Gastrocnemius medialis (tissue), 4 donors: ENCODE results near the gene ATP13A3.

Source experiments
- CTCF ChIP-seq, 5 experiments: fragments of 450-650 bp in 3 of 5; fragments of 200-600 bp in 2 of 5; sonication (generic) in 2 of 5; IDR thresholded peaks in 4 of 5; conservative IDR thresholded peaks in 1 of 5; 1 replicate in 4 of 5; 2 replicates in 1 of 5; pipeline ENCODE4 v1.5.1; 2016 to 2019; ENCODE audit warnings: antibody characterized with exemption in 5 of 5, mild to moderate bottlenecking in 3 of 5, moderate library complexity in 3 of 5
- POLR2A ChIP-seq, 2 donors: fragments of 450-650 bp; IDR thresholded peaks; one replicate each; pipeline ENCODE4 v1.6.1; 2017; ENCODE audit warnings: antibody characterized with exemption in 2 of 2, mild to moderate bottlenecking in 2 of 2, moderate library complexity in 2 of 2

GRCh38 chr3:194496217-194496919 is 9.6 kb upstream of the ATP13A3 start:
- TF ChIP-seq CTCF (IDR thresholded peaks at IDR 0.05 in 4 of 5, conservative IDR thresholded peaks at IDR 0.05 in 1 of 5) (no peak), POLR2A (IDR thresholded peaks at IDR 0.05) (no peak)
